ENCODE measurements around the gene SUPT6H. TPM values are rescaled to one million over a fixed set of nuclear protein-coding genes. Genes with fewer than 3 reads are reported as not detected.

Gene SUPT6H
- total and polyA plus RNA-seq, 2 of the 8 experiments (the other 6 are each of a cell fraction or from before 2014, with no cell fraction given) = 32.0 to 59.9 TPM

DNA sequence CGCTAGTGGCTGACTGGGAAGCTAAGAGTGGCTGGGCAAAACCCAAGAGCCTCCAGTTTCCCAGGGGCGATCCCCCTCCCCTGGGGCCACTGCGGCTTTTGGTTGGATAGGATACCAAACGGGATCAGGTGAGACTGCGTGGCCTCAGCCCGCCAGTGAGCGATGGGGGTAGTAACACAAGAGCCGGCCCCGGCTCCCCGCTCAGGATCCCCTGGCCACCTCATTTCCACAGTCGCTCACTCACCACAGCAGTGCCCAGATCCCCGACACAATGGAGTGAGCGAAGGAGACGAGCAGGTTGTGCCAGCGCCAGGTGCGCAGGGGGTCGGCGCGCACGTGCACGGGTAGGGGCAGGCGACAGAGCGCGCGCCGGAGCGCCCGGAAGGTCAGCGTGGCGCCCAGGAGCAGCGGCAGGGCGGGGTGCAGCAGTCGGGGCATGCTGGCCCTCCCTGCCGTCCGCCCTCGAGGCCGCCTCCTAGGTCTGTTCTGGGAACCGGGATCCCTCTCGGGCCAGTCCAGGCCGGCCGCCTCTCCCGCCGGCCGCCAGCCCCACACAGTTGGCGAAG lies 63.7 kb downstream of the SUPT6H start (continued):
- TF ChIP-seq FOSL1 (IDR thresholded peaks at IDR 0.05; ENCODE audit: insufficient read depth, low read depth, low read length) = no peak
- TF ChIP-seq BCL11A (IDR thresholded peaks at IDR 0.05; ENCODE audit: low read depth in 2 of 2, low read length in 2 of 2) = no peak
- 0 out of 2 replicates have a peak, but pooled peaks have one; percentile 36 for TF ChIP-seq CREB1 (IDR thresholded peaks at IDR 0.05)
- TF ChIP-seq PHF8 (conservative IDR thresholded peaks at IDR 0.05; ENCODE audit: low read depth, low read length) = peak; percentile 93
- TF ChIP-seq KDM1A (IDR thresholded peaks at IDR 0.05; ENCODE audit: borderline replicate concordance, low read length) = no peak
- TF ChIP-seq JUND (IDR thresholded peaks at IDR 0.05; ENCODE audit: low read length) = no peak
- TF ChIP-seq SIRT6 (IDR thresholded peaks at IDR 0.05; ENCODE audit: low read length) = no peak
- no peak for TF ChIP-seq RAD21 (IDR thresholded peaks at IDR 0.05 in 1 of 2, conservative IDR thresholded peaks at IDR 0.05 in 1 of 2; ENCODE audit: low read depth in 2 of 2, low read length in 2 of 2)
- TF ChIP-seq SIN3A (conservative IDR thresholded peaks at IDR 0.05 in 1 of 2, IDR thresholded peaks at IDR 0.05 in 1 of 2; ENCODE audit: low read depth in 1 of 2, low read length in 2 of 2) = no peak
- no peak for TF ChIP-seq EZH2 (IDR thresholded peaks at IDR 0.05; ENCODE audit: low read depth, low read length, severe bottlenecking)
- peak; percentile 57 for TF ChIP-seq TAF7 (optimal IDR thresholded peaks at IDR 0.05; ENCODE audit: borderline replicate concordance, low read depth, low read length)
- TF ChIP-seq RBBP5 (IDR thresholded peaks at IDR 0.05; ENCODE audit: borderline replicate concordance, low read depth, low read length) = peak; percentile 45; the same call in 1 of the 2 replicates
- no peak for TF ChIP-seq CHD2 (IDR thresholded peaks at IDR 0.05; ENCODE audit: low read length)
- TF ChIP-seq CHD1 (IDR thresholded peaks at IDR 0.05; ENCODE audit: low read depth, low read length) = no peak
- 0 out of 2 replicates have a peak, but pooled peaks have one; percentile 23 for TF ChIP-seq NRF1 (IDR thresholded peaks at IDR 0.05; ENCODE audit: low read depth, low read length)
- no peak for TF ChIP-seq RXRA (IDR thresholded peaks at IDR 0.05; ENCODE audit: insufficient read depth, low read depth, low read length)
- no peak for TF ChIP-seq RNF2 (IDR thresholded peaks at IDR 0.05; ENCODE audit: borderline replicate concordance, low read depth, low read length, missing control alignments, poor library complexity, severe bottlenecking)
- TF ChIP-seq SP1 (IDR thresholded peaks at IDR 0.05; ENCODE audit: low read depth, low read length) = no peak
- peak; percentile 67 for TF ChIP-seq SAP30 (IDR thresholded peaks at IDR 0.05; ENCODE audit: insufficient read depth, insufficient replicate concordance, low read length)
- TF ChIP-seq RFX5 (IDR thresholded peaks at IDR 0.05; ENCODE audit: borderline replicate concordance, low read depth, low read length) = no peak
- TF ChIP-seq, protein P1, sequence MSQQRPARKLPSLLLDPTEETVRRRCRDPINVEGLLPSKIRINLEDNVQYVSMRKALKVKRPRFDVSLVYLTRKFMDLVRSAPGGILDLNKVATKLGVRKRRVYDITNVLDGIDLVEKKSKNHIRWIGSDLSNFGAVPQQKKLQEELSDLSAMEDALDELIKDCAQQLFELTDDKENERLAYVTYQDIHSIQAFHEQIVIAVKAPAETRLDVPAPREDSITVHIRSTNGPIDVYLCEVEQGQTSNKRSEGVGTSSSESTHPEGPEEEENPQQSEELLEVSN (IDR thresholded peaks at IDR 0.05) = peak; percentile 71
- TF ChIP-seq TCF12 (IDR thresholded peaks at IDR 0.05; ENCODE audit: low read depth, low read length) = no peak
- peak; percentile 11 for TF ChIP-seq ASH2L (IDR thresholded peaks at IDR 0.05; ENCODE audit: low read length)
- peak; percentile 70 for TF ChIP-seq TAF1 (IDR thresholded peaks at IDR 0.05; ENCODE audit: low read depth, low read length)

Data from H1 (cell line).